GM19025 (cell line): ENCODE data around the gene FGA.
"Not testable (repeated sequence)": the region's sequence is repeated elsewhere in the genome, so short reads cannot be mapped to it uniquely, and the experiment has no call there.

Experiments used
- ATAC-seq: cut with Tn5 transposase; IDR thresholded peaks from one replicate; pipeline ENCODE4 v1.9.1; 2021; ENCODE audit warnings: mild to moderate bottlenecking, low read depth, moderate library complexity; ENCODE audit not compliant: unreplicated experiment

The FGA gene

GRCh38 chr4:154608361-154609252 lies 18.1 kb upstream of the FGA start:
- no peak for ATAC-seq

GRCh38 chr4:154606728-154607723 lies 16.5 kb upstream of the FGA start:
- no peak for ATAC-seq

GRCh38 chr4:154604696-154605200 lies 14.2 kb upstream of the FGA start:
- no peak for ATAC-seq

GRCh38 chr4:154603033-154603943 lies 12.7 kb upstream of the FGA start:
- ATAC-seq, result no peak

GRCh38 chr4:154602404-154603020 lies 12.0 kb upstream of the FGA start:
- ATAC-seq, result no peak

GRCh38 chr4:154597798-154598774 lies 7.5 kb upstream of the FGA start:
- no peak for ATAC-seq

GRCh38 chr4:154597281-154597680 lies 6.7 kb upstream of the FGA start:
- not testable (repeated sequence) for ATAC-seq

GRCh38 chr4:154595807-154596206 lies 5.3 kb upstream of the FGA start:
- ATAC-seq, result no peak

- not testable (repeated sequence) for ATAC-seq
Measured at GRCh38 chr4:154594343-154594742, 3.8 kb upstream of the FGA start.

- ATAC-seq, result no peak
Measured at GRCh38 chr4:154593868-154594267, 3.3 kb upstream of the FGA start.

GRCh38 chr4:154591890-154592289 lies 1.3 kb upstream of the FGA start:
- no peak for ATAC-seq

- ATAC-seq, result no peak
Measured at GRCh38 chr4:154589296-154590197, 995 bp downstream of the FGA start.

GRCh38 chr4:154588198-154588597 lies 2.3 kb downstream of the FGA start:
- ATAC-seq, result no peak

- no peak for ATAC-seq
Measured at GRCh38 chr4:154586296-154587033, 4.1 kb downstream of the FGA start.

GRCh38 chr4:154585369-154586018 lies 5.0 kb downstream of the FGA start:
- no peak for ATAC-seq

GRCh38 chr4:154584259-154584658 lies 6.3 kb downstream of the FGA start:
- no peak for ATAC-seq
